NCI-H774 (cell line): ENCODE data around the gene GALNT18.

Source experiments
- DNase-seq: peaks from one replicate; lab custom pipeline; 2025; lab: John Stamatoyannopoulos, UW

Gene GALNT18

DNA sequence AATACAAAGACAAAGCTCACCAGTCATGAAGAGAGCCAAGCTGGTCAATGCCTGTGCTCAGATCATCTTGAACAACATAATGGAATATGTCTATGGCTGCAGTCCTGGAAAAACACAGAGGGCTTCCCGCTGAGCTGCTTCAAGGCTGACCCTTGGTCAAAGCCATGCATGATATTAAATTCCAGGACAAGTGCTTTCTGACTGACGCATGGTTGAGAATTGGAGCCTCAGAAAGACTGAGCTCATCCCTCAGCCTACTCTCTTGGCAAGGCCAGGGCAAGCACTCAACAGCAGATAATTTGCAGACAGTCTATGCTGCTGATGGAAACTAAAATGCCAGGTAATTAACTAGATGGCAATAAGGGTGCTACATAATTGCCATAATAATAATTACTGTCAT, 89.2 kb downstream of the GALNT18 start:
- DNase-seq = no peak

DNA sequence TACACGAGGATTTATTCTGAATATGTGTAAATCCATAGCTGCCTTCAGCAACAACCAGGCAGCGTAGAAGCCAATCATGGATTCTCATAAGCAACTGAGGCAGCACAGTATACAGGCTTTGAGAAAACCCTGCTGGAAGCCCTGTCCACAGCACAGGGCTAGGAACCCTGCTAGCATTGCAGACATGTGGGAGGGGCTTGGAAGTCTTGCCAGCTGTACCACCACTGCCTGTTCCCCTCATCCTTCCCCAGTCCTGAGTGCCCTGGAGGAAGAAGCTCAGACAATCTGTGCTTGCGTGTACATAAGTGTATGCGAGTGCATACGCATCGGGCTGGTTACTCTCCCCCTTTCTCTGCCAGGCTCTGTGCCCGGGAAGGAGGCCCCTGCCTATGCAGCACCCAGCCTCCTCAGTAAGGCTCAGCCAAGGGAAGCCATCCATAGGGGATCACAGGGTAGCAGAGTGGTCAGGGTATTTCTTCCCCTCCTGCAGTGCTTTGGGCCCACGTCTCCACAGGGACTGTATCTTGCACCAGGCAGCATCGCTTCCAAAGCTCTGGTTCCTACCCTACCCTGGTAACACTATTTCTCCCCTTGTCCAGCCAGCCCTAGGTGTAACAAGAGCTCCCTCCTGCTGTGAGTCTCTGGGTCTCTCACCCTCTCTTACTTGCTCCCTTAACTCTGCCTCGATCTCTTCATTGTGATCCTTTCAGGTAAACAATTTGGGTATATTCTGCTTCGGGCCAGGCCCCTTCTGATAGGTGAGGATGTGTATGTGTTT, 90.5 kb downstream of the GALNT18 start:
- no peak for DNase-seq

GRCh38 chr11:11528986-11529385, 92.8 kb downstream of the GALNT18 start:
- no peak for DNase-seq

GRCh38 chr11:11525283-11525682, 96.5 kb downstream of the GALNT18 start:
- no peak for DNase-seq

- no peak for DNase-seq
These were observed 97.3 kb downstream of the GALNT18 start for GRCh38 chr11:11524436-11525061.

- DNase-seq = no peak
These were observed 99.2 kb downstream of the GALNT18 start for GRCh38 chr11:11522591-11522990.

DNA sequence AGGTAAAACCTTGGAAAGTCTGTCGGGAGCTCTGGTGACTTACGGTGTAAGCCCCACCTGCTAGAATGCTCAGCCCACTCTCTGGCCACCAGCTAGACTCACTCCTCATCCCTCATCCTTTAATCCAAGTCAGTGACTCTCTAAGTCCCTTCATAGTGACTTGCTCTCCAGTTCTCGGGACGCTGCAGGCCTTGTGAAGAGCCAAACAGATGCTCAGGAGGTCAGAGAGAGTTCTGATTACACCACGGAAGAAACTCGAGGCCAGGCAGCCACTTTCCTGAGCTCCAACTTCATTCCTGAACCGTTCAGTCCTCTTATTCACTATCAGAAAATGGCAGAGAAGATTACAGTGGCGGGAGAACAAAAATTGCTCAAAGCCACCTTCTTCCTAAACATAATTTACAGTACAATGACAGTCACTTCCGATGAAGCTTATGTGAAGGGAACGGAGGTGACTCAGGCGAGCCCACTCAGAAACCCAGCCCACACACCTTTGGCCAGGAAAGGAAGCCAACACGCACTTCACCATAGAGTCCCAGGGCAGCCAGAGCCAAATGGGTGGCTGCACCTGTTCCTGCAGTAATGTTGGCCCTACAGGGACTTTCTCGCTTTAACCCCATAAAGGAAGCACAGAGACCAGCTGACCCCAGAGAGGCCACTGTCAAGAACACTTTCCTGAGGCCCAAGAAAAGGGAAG, 100.4 kb downstream of the GALNT18 start:
- no peak for DNase-seq

DNA sequence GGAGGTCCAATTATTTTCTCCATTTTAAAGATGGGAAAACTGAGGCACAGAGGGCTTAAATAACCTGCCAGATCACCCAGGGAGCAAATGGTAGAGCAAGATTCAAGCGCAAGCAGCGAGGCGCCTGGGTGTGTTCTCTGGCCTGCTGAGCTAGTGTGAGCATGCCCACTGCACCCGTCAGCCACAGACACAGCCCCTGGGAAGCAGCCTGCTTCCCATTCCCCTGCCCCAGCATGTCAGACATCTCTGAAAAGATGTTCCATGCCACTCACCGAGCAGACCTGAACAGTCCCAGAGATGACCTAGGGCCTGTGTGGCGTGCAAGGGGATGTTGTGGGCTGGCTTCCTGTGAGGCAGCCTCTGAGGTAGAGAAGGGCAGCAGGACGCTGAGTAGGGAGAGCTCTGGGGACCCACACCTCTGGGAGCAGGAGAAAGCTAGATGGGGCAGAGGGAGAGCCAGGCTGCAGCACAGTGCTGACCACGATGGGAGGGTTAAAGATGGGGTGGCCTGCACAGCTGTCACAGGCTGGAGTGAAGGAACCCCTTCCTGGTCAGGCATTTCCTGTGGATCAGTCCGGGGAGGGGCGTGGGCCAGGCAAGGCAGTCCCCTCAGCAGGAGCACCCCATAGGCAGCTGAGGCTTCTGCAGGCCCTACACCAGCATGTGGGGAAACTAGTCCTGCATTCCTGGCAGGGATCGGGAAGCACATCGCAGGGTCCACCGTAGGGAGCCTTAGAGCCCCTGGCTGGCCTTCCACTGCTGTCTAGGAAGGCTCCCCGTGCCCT, 101.4 kb downstream of the GALNT18 start:
- no peak for DNase-seq

DNA sequence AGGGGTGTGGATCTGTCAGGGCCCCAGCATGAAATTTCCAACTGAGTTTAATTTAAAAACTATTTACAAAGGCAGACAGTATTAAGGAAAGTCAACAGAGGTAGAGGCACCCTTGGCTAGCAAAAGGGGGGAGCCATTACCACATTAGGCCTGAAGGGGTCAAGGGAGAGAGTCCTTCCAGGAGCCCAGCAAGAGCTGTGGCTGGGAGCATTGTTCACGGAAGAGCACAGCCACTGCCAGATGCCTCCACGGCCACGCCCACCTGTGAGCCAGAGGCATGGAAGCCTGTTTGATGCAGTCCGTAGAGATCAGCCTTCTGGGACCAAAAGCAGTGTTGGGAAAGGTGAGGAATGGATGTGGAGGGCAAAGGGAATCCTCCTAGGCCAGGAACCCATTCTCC, 102.6 kb downstream of the GALNT18 start:
- DNase-seq = no peak

GRCh38 chr11:11514246-11514645, 107.6 kb downstream of the GALNT18 start:
- DNase-seq = no peak

- DNase-seq = no peak
These were observed 108.4 kb downstream of the GALNT18 start for GRCh38 chr11:11513422-11513821.

DNA sequence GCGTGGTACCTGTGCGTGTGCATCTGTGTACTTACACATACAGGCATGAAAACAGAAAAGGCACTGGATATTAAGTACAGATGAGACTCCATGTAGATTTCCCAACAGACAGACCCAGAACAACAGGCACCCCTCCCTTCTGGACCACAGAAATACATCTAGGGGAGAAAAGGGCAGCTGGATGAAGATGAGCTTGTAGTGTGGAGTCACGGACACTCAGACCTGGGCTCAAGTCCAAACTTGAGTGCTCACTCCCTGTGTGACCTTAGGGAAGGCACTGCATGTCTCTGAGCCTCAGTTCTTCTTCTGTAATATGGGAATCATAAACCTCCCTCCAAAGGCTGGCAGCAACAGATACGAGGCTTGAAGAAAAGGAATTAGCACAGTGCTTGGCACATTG, 108.9 kb downstream of the GALNT18 start:
- no peak for DNase-seq

- DNase-seq = no peak
These were observed 109.3 kb downstream of the GALNT18 start for GRCh38 chr11:11512502-11512901.

DNA sequence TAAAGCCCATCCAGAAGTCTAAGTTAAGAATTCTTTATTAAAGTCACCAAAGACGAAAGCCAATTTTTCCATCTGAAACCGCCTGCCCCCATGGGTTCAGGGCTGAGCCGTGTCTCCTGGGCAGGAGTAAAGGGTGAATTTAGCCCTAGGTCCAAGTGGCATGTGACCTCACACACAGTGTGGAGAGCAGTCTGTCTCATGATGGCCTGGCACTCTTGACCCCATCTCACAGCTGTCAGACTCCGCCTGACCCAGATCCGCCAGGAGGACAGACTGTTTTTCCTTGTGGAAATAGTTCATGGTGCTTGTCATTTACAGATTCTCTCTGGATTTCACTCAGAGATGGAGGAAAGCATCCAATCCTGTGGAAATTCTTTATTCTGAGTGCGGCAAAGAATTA, 109.7 kb downstream of the GALNT18 start:
- no peak for DNase-seq

DNA sequence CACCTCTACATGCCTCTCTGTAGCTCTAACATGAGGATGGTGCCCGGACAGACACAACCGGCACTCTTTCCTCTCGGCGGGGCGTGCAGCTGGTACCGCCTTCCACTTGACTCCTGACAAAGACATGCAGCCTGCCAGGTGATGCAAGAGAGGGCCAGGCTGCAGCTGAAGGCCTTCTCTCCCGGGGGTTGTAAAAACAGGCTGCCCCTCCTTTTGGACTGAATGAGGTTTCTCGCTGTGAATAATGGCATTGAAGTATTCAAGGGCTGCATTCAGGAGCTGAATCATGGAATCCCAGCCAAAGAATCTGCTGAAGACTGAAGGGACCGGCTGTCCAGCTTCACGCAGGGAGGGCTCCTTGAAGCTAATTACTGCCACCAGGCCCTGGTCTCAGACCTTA, 110.9 kb downstream of the GALNT18 start:
- peak; percentile 71 for DNase-seq

DNA sequence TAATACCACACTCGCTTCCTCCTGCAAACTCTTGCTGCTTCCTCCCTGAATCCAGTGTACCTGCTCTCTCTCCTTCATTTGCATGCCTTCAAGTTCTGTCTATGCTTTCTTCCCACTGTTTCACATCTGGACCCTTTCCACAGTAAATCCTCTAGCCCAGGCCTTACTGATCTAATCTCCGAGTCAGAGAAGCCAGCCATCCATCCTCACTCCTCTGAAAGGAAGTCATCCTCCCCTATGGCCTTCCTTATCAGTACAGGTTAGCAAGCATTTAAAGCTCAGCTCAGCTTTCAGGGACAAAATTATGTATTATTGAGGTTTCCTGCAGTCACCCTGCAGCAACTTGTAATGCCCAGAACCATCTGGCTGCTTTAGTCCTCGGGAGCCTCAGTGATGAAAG, 116.1 kb downstream of the GALNT18 start:
- DNase-seq = no peak

GRCh38 chr11:11505190-11505589, 116.6 kb downstream of the GALNT18 start:
- no peak for DNase-seq

- DNase-seq = no peak
These were observed 117.7 kb downstream of the GALNT18 start for GRCh38 chr11:11504071-11504470.

- DNase-seq = no peak
These were observed 119.4 kb downstream of the GALNT18 start for GRCh38 chr11:11502263-11502861.

DNA sequence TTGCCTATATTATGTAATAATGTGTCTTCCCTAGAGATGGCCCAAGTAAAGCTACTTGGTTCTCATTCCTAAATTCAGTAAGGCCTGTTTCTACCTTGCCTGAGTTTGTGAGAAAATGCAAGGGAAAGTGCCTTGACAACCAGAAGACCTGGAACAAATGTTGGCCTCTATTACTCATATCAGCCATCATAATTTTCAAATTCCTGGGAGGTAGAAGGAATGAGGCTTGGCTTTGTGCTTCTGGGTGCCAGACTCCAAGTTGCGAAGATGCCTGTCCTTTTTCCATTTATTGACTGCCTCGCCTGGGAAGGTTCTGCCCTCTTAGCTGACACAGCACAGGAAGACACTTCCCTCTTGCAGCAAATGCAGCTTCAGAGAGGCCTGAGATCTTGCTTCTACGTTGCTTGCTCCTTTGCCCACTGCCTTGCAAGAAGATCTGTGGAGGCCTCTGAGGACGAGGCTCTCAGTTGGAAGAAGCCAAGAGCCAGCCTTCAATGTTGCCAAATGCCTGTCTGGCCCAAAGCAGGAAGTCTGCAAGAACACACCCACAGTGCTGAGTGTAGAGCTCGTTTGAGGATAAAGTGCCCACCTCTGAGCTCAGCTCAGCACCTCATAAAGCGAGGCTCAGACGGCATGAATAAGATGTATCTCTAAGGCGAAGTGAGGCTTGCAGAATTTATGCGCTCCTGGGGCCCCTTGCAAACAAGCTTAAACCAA, 120.1 kb downstream of the GALNT18 start:
- DNase-seq = no peak

GRCh38 chr11:11500744-11501487, 120.9 kb downstream of the GALNT18 start:
- no peak for DNase-seq
